Superior temporal gyrus (tissue), 1 donor: Measurements from ENCODE around the gene KIF26B.
"Not testable (repeated sequence)": the region's sequence is repeated elsewhere in the genome, so short reads cannot be mapped to it uniquely, and the experiment has no call there.

Source experiments
- DNase-seq: peaks from one replicate; pipeline ENCODE4 v3.0.0-alpha.2; 2016; ENCODE audit errors: extremely low spot score

Gene KIF26B

GRCh38 chr1:245323765-245324164 is 169.0 kb downstream of the KIF26B start:
- DNase-seq = not testable (repeated sequence)

DNA sequence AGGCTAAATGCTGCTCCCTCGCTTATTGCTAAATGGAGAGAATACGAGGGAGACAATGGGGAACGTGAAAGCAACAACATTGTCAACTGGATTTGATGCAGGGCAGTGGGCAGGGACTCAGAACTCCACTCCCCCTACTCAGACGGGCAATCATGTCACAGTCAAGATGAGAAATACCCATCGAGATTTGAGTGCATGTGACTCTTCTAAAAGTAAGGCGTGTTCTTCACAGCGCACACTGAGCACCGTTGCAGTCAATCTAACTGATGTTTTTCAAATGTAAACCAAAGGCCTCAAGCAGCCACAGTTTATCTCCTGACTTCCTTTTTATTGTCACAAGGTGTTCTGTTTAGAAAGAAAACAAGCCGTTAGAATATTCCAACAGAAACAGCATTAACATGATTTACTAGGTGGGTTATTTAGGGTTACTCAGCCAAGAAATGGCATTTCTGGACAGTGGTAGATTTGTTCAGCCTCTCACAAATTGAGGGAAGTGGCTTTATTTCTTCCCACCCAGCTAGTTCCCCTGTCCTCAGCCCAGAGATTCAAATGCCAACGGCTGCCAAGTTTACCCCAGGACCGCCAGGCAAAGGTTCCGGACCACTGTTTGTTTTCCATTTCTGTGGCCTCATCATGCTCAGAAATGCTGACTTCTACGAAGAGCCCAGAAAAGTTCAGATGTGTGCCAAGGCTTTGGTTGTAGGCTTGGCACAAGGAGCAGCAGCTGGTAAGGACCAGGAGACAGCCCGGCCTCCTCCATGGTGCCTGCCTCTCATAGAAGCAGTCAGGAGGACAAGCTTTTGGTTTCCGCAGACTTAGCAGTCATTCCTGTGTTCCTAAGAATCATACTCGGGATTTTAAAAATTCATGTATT is 171.4 kb downstream of the KIF26B start:
- no peak for DNase-seq

- no peak for DNase-seq
These were observed 172.6 kb downstream of the KIF26B start for GRCh38 chr1:245327360-245327759.

DNA sequence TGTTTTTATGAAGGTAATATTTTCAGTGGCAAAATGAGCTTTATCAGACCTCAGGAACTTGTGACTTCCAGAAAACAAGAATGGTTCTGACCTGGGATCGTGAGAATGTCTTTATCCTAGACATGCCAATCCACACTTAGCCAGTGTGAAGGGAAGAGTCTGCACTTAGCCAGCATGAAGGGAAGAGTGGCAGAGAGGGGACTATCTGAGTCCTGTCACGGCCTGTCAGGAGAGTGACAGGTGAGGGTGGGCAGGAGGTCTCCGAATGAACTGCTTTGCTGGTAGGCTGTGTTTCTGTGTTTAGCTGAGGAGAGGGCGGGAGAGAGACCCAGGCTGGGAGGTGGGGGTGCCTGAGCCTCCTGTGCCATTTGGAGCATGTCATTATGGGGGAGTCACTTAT is 173.1 kb downstream of the KIF26B start:
- DNase-seq = no peak

DNA sequence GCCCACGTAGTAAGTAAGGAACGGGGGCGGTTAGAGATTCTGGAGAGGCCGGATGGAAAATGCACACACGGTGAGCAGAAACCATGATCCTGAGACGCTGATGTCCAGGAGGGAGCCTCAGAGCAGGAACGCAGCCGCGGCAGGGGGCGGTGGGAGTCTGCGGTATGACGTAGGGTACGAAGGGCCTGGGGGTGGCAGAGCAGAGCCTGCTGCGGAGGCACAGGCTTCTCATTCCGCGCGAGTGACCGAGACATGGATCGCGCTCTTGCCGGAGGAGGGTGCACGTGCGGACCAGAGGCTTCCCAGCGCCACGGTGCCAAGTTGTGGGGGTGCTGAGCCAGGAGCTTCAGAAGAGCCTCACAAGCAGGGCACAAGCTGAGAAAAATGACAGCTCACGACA is 176.2 kb downstream of the KIF26B start:
- DNase-seq = no peak

- DNase-seq = no peak
These were observed 177.3 kb downstream of the KIF26B start for GRCh38 chr1:245332085-245332484.

- DNase-seq = no peak
These were observed 177.7 kb downstream of the KIF26B start for GRCh38 chr1:245332513-245332912.

GRCh38 chr1:245334235-245334634 is 179.4 kb downstream of the KIF26B start:
- DNase-seq = no peak

DNA sequence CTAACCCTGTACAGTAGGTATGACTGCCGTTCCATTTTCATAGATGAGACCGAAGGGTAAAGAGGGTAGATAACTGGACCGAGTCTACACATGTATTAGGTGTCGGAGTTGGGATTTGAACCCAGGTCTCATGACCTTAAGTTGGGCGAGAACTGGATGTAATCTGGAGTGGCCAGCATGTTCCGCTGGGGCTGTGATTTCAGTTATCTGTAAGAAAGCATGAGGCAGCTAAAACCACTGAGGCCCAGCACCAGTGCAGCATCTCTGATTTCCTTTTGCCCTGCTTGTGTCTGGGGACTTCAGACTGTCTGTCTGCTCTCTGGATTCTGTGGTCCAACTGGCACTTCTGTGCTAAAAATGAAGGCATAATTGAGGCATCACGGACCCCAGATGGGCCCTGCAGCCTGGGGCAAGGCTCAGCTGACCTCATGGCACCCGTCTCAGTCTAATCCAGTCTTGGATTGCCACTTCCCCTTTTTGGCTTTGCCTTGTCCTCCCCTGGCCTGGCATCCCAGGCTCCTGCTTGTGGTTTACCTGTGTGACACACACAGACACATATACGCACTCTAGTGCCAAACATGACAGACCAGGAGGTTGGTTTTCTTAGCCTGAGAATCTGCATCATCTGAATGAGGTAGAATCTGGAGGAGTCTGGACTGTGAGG is 180.2 kb downstream of the KIF26B start:
- no peak for DNase-seq

GRCh38 chr1:245335684-245336083 is 180.9 kb downstream of the KIF26B start:
- not testable (repeated sequence) for DNase-seq

DNA sequence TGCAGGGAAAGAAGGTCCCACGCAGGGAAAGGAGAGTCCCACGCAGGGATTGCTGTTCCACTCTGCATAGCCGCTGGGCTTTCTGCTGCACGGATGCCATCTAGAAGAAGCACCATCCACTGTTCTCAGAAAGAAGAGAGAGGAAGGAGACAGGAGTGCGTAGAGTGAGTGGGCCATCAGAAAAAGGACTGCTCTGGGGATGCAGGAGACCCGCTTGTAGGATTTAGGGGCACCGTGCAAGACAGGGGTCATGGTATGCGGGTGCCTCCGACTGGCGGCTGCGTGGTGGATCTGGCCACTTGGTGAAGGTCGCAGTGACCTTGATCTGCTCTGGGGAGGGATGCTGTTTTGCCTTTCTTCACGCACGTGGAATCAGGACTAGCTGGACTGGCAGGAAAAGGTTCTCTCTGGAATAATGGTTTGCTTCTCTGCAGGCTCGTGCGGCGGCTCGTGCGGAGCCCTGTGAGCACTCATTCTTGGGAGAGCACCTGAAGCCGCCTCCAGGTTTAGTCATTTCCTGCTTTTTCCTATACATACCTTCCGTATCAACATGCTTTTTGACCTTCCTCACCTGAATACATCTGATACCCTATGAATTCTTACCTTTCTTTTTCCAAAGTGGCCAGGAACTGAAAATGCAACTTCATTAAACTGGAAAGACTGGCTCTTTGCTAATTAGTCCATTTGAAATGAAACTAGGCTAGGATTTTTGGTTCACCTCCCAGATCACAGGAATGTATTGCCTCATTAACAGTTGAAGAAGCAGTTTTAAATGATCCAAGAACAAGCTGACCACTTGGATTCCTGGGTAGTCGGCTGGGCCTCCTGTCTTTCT is 181.6 kb downstream of the KIF26B start:
- DNase-seq = no peak

DNA sequence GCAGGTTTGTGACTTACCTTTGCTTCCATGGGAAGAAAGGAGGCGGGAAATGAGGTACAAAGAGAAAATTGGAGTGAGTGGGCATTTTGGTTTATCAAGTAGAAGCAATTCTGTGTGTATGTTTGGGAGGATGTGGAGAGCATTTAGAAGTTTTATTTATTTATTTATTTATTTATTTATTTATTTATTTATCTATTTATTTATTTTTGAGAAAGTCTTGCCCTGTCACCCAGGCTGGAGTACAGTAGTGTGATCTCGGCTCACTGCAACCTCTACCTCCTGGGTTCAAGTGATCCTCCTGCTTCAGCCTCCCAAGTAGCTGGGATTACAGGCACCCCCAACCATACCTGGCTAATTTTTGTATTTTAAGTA is 182.2 kb downstream of the KIF26B start:
- not testable (repeated sequence) for DNase-seq

- DNase-seq = no peak
These were observed 183.2 kb downstream of the KIF26B start for GRCh38 chr1:245337829-245338484.

DNA sequence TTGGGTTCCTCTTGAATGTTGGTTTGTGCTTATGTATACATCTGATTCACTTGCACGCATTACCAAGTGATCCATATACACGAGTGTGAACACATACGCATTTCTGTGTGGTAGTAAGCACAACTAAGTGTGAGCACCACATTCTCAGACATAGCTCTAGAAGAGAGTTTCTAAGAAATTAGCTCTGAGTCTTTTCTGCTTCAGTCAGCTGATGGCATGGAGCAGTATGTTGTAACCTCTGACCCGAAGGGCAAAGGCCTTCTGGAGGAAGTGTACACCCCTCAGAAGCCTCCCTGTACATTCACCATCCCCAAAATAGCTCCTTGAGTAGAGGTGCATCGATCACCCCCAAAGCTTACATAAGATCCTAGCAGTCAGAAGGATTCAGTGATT is 183.7 kb downstream of the KIF26B start:
- no peak for DNase-seq

DNA sequence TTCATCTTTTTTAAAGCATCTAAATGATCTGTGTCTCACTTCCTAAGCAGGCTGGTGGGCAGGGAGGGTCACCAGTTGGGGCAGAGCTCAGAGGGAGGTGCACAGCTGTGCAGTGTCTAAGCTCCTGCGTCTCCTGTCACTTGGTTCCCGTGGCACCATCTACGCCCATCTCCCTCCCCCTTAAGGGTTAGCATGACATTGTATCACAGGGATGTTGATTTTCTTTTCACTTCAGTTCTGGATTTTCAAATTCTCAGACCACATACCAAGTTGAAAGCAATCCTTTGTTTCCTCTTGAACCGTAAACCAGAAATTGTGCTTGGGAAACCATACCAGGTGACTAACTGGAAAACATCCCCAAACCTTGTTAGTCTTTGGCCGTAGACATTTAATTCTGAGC is 187.0 kb downstream of the KIF26B start:
- no peak for DNase-seq

GRCh38 chr1:245345191-245345884 is 190.6 kb downstream of the KIF26B start:
- no peak for DNase-seq

DNA sequence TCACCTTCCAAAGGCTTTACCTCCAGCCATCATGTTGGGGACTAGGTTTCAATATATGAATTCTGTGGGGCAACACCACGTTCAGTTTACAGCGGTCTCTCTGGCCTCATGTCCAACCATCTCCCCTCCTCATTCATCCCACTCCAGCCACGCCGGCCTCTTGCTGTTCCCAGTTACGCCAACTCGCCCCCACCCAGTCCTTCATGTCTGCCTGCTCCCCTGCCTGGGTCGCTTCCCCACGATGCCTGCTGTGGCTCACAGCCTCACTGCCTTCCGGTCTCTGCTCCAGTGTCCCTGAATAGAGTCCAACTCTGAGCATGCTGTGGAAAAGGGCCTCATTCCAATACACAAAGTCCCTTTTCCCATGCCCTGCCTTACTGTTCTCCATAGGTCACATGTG is 193.8 kb downstream of the KIF26B start:
- no peak for DNase-seq

DNA sequence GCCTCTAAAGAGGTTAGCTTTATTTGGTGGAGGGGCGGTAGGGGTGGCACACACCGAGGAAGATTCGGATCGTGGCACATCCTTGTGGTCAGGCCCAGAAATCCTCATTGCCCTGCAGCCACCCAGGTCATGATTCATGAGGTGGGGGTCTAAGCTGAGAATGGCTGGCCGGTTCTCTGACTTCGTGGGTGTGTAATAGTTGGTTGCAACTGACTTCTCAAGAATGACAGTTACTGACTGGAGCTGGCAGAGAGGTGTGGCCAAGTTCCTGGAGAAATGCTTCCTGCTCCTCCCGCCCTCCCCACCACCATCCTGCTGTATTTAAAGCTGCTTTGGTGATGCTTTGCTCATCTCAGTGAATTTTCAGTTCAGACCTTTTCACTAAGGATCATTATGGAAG is 198.6 kb downstream of the KIF26B start:
- DNase-seq = no peak

DNA sequence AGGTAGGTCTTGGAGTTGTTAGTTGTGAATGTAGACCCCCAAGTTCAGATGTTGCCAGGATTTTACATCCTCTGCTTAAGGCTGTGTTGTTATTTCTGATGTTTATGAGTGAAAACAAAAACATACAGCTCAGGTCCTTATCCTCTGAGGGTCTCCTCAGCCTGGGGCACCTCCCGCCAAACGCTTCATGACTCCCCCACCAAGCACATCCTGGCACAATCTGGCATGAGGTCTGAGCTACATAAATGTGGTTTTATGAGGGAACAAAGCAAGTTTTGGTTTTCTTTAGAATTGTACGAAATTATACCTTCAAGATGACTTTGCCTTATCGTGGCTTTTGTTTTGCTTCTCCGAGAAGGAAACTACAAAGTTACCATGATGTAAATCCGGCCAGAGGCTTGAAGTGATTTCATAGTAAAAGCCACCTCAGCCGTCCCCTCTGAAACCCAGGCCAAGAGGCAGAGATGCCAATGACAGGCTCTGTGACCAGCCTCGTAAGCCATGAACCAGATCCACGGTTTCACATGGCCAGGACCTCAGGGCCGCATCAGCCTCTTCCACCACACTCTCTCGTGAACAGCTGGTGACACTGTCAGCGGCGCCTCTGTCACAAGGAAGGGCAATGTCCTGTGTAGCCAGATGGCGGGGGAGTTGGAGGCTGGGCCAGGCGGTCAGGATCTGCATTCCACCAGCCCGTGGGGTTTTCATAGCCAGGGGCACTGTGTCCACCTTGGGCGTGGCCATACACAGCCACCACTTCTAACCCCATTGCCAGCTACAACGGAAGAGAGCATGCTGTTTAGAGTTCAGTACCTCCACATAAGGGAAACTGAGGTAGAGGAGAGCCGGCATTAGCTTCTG is 199.4 kb downstream of the KIF26B start:
- no peak for DNase-seq
